Memory B cell (primary cell): Measurements from ENCODE around the gene SCFD2.

Experiments used
- ATAC-seq: fragments of 150-1000 bp; cut with Tn5 transposase; 2 replicates; pipeline ENCODE4 v1.10.0; 2021; ENCODE audit warnings: low read depth, mild to moderate bottlenecking, moderate library complexity
- DNase-seq, 2 donors: peaks; one replicate each; pipeline ENCODE4 v3.0.0; 2022; ENCODE audit warnings: low spot score in 2 of 2
- H3K27ac Mint-ChIP-seq: one replicate; pipeline ENCODE4 v1.8.0; 2022; ENCODE audit warnings: mild to moderate bottlenecking, moderate library complexity, mixed read lengths
- H3K27me3 Mint-ChIP-seq: one replicate; pipeline ENCODE4 v1.8.0; 2022; ENCODE audit warnings: mixed read lengths
- H3K36me3 Mint-ChIP-seq: one replicate; pipeline ENCODE4 v1.8.0; 2022; ENCODE audit warnings: mild to moderate bottlenecking, mixed read lengths
- H3K4me1 Mint-ChIP-seq: one replicate; pipeline ENCODE4 v1.8.0; 2022; ENCODE audit warnings: mixed read lengths
- H3K4me3 Mint-ChIP-seq: one replicate; pipeline ENCODE4 v1.8.0; 2022; ENCODE audit warnings: mild to moderate bottlenecking, moderate library complexity, mixed read lengths
- H3K9me3 Mint-ChIP-seq: one replicate; pipeline ENCODE4 v1.8.0; 2022; ENCODE audit warnings: mixed read lengths

SCFD2 gene

DNA sequence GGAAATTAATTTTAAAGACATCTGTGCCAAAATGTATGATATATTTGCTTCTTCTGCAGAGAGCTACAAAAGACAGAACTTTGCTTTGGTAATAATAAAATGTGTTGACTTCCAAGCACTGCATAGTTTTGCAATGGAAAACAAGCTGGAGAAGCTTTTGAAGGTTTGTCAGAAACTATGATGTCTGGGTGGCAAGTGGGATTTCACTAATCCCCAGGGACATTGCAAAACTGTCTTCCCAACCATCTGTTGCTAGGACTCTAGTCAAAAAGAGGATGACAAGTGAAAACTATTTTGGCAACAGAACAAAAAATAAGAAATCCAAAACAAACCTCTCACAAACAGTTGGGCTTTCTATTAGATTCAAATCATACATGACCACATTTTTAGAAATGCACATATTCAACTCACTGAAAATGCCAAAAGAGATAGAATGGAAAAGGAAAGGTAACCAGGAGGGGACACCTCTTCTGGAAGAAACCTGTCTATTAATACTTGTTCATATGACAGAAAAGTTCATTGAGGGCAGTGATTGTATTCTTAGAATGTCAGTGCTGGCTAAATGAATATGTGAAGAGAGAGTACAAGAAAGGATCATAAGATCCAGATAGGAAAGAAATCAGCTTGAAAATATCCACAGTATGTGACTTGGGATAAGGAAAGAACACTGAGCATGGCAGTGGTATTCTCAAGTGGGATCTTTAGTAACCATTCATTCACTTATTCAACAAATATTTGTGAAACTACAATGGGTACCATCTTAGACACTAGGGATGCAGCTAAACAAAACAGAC lies 275.7 kb downstream of the SCFD2 start:
- Mint-ChIP-seq H3K9me3 (peaks cover 15% of the 10 kb centered on the region), H3K27ac (no peak overlapping the region), H3K4me3 (no peak overlapping the region), H3K4me1 (peaks cover 2% of the 10 kb centered on the region), H3K27me3 (no peaks in the 10 kb centered on the region), H3K36me3 (peaks cover 36% of the 10 kb centered on the region)
- DNase-seq (no peak), ATAC-seq (no peak)

DNA sequence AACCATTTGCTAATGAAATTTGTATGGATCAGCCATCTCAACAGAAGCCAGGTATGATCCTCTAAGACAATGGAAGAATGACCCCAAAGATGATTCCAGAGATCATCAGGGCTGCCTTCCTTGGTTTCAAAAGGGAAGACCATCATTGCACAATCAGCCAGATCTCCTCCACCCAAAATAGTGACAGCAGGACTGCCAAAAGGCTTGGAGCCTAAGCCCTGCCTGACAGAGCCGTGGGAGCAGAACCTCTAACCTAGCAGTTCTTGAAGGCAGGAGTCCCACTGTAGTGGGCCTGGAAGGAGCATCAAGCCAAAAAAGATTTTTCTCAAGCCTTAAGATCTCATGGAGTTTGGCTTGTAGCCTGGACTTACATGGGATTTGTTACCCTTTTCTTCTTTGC lies 277.7 kb downstream of the SCFD2 start:
- H3K4me1 Mint-ChIP-seq: peaks cover 2% of the 10 kb centered on the region
- H3K27ac Mint-ChIP-seq: no peak overlapping the region
- ATAC-seq (no peak), DNase-seq (no peak)
- H3K36me3 Mint-ChIP-seq: peaks cover 33% of the 10 kb centered on the region
- no peaks in the 10 kb centered on the region for H3K27me3 Mint-ChIP-seq
- peaks cover 16% of the 10 kb centered on the region for H3K9me3 Mint-ChIP-seq
- H3K4me3 Mint-ChIP-seq: no peak overlapping the region

DNA sequence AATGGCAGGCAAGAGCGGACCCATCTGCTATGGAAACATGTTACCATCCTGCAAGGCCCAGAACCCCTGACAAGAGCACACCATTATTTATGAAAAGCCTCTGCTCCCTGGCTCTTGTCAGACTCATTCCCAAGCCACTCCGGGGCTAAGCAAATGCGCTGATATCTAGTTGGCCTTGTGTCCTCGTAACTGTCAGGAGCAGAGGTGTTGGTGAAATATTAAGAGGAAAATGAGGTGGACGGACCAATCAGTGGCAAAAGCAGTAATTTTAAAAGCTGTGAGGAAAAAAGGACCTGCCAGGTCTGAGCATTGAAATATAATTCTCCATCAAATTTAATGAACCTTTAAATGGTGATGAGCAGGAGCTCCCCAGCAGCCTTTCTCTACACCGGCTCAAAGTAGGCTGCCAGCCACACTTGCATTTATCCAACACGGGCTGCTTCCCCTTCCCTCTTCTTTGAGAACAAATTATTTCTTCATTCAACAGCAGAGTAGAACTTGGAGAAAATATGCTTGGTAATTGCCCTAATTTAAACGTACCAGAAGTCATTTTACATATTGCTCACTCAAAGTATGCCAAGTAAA lies 289.4 kb downstream of the SCFD2 start:
- Mint-ChIP-seq H3K36me3 (peaks cover 13% of the 10 kb centered on the region), H3K9me3 (peaks cover 2% of the 10 kb centered on the region), H3K4me3 (no peak overlapping the region), H3K27me3 (no peaks in the 10 kb centered on the region), H3K27ac (no peak overlapping the region), H3K4me1 (no peaks in the 10 kb centered on the region)
- no peak for DNase-seq
- no peak for ATAC-seq

DNA sequence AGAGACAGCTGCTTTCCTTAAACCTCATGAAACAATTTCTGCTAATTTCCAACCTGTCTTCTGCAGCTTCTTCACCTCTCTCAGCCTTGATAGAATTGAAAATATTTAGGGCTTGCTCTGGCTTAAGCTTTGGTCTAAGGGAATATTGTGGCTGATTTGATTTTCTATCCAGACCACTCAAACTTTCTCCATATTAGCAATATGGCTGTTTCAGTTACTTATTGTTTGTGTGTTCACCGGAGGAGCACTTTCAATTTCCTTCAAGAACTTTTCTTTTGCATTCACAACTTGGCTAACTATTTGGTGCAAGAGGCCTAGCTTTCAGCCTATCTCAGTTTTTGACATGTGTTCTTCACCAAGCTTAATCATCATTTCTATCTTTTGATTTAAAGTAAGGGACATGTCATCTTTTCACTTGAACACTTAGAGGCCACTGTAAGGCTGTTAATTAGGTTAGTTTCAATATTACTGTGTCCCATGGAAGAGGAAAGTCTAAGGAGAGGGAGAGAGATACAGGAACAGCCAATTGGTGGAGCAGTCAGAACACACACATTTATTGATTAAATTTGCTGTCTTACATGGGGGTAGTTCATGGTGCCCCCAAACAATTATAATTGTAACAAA lies 290.6 kb downstream of the SCFD2 start:
- peaks cover 3% of the 10 kb centered on the region for H3K9me3 Mint-ChIP-seq
- H3K27me3 Mint-ChIP-seq: no peaks in the 10 kb centered on the region
- H3K4me1 Mint-ChIP-seq: no peaks in the 10 kb centered on the region
- peaks cover 17% of the 10 kb centered on the region for H3K36me3 Mint-ChIP-seq
- ATAC-seq (no peak), DNase-seq (no peak)
- H3K4me3 Mint-ChIP-seq: no peak overlapping the region
- no peak overlapping the region for H3K27ac Mint-ChIP-seq

DNA sequence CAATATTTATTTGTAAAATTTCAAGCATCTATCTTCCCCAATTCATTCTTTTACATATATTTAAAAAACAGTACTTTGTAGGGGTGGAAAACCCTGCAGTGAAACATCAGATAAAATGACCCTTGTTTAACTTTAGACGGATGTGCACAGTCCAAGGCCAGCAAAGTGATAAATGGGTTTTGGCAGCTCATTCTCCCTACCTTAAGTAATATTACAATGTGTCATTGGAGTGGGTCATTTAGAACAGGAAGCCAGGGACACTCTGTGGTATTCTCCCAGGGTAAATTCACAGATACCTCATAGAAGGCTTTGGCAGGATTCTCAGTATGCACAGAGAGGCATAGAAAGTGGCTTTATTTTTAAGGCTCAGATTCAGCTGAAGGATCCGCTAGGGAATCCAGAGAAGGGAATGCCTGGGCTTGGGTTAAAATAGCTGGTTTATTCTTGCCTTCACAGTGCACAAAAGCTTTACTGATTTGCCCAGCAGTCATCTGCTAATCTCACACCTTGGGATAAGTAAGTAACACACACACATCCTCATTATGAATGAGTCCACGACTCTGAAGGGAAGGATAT lies 297.0 kb downstream of the SCFD2 start:
- no peaks in the 10 kb centered on the region for H3K27me3 Mint-ChIP-seq
- DNase-seq (no peak), ATAC-seq (no peak)
- H3K4me1 Mint-ChIP-seq: no peaks in the 10 kb centered on the region
- no peak overlapping the region for H3K27ac Mint-ChIP-seq
- peaks cover 11% of the 10 kb centered on the region for H3K9me3 Mint-ChIP-seq
- no peak overlapping the region for H3K4me3 Mint-ChIP-seq
- H3K36me3 Mint-ChIP-seq: peaks cover 23% of the 10 kb centered on the region

DNA sequence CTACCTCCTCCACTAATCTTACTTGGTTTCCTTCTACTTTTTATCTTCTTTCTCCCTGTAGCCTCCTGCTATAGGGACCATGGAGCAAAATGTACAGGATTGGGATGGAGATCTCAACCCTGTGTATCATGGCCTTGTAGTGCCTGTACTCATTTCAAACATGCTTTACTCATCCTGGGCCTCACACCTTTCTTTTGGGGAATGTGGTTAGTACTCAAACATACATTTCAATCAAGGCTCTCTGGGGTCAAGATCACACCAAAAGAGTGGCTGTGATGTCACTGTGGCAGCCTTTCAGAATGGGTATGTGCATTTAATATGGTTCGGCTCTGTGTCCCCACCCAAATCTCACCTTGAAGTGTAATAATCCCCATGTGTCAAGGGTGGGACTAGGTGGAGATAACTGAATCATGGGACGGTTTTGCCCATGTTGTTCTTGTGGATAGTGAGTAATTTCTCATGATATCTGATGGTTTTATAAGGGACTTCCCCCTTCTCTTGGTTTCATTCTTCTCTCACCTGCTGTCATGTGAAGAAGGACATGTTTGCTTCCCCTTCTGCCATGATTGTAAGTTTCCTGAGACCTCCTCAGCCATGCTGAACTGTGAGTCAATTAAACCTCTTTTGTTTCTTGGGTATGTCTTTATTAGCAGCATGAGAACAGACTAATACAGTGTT lies 298.6 kb downstream of the SCFD2 start:
- H3K9me3 Mint-ChIP-seq: peaks cover 10% of the 10 kb centered on the region
- peaks cover 19% of the 10 kb centered on the region for H3K36me3 Mint-ChIP-seq
- H3K27me3 Mint-ChIP-seq: no peaks in the 10 kb centered on the region
- DNase-seq (no peak), ATAC-seq (no peak)
- no peak overlapping the region for H3K4me3 Mint-ChIP-seq
- no peak overlapping the region for H3K27ac Mint-ChIP-seq
- no peaks in the 10 kb centered on the region for H3K4me1 Mint-ChIP-seq

DNA sequence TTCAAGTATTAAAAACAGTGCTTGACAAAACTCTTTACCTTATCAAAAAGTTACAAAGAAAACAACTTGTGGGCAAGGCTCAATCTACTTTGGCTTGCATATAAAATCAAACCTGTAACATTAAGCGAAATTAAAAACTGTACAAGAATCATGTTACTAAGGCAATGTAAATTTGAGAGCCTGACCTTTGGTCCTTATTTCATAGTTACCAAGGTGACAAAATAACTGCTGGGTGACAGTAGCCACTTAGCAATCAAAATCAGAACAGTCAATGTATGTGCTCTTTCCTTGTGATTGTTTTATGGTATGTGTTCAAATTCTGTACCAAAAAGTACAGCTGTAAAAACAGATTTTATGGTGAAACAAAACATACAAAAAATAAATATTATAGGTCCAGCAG lies 299.7 kb downstream of the SCFD2 start:
- no peak overlapping the region for H3K4me3 Mint-ChIP-seq
- H3K4me1 Mint-ChIP-seq: no peaks in the 10 kb centered on the region
- ATAC-seq (no peak), DNase-seq (no peak)
- H3K9me3 Mint-ChIP-seq: peaks cover 10% of the 10 kb centered on the region
- peaks cover 16% of the 10 kb centered on the region for H3K36me3 Mint-ChIP-seq
- H3K27me3 Mint-ChIP-seq: no peaks in the 10 kb centered on the region
- no peak overlapping the region for H3K27ac Mint-ChIP-seq

DNA sequence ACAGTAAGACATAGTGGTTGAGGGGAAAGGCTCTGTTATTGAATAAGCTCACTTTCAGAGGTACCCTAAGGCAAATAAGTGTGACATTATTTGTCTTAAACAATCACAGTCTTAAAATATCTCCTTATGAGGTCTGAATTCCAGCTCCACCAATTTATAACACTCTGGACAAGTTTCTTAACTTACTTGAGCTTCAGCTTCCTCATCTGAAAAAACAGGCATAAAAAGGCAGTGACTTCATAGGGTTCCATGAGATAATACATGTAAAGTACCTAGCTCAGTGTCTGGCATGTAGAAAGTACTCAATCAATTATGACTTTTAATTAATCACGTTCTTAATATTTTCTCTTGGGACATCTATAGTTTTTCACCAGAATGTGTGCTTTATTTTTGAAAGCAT lies 301.3 kb downstream of the SCFD2 start:
- Mint-ChIP-seq H3K36me3 (peaks cover 13% of the 10 kb centered on the region), H3K27ac (no peak overlapping the region), H3K27me3 (no peaks in the 10 kb centered on the region), H3K9me3 (peaks cover 8% of the 10 kb centered on the region), H3K4me1 (no peaks in the 10 kb centered on the region), H3K4me3 (no peak overlapping the region)
- DNase-seq (no peak), ATAC-seq (no peak)

DNA sequence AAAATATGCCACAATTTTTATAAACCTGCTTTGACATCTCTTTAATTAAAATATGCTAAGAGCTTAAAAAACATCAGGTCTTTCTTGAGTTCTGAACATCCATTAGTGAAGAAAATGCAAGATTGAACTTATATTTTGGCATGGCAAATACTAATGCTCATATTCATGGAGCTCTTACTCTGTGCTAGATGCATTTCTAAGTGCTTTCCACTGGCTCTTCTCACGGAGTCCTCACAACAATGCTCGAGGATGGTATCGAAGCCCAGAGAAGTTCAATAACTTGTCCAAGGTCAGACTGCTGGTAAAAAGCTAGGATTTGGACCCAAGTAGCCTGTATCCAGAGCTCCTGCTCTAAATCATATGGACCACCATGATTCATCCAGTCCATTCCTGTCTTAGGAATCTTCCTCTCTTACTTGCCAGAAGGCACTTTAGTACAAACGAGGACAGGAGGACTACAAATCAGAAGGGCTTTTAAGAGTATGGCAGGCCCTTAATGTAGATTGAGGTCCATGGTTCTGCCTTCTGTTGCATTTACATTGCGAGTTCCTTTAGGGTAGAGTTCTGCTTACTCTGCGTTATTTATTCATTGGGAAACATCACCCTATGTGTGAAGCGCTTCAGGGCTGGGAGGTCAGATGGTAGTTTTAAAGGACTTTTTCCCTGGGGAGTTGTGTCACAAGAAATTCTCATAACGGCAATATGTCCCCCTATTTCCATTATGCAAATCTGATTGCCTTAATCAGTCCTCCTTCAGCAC lies 304.6 kb downstream of the SCFD2 start:
- Mint-ChIP-seq H3K27ac (no peak overlapping the region), H3K4me3 (no peak overlapping the region), H3K4me1 (no peaks in the 10 kb centered on the region), H3K27me3 (no peaks in the 10 kb centered on the region), H3K36me3 (peaks cover 6% of the 10 kb centered on the region), H3K9me3 (no peaks in the 10 kb centered on the region)
- ATAC-seq (no peak), DNase-seq (no peak)

DNA sequence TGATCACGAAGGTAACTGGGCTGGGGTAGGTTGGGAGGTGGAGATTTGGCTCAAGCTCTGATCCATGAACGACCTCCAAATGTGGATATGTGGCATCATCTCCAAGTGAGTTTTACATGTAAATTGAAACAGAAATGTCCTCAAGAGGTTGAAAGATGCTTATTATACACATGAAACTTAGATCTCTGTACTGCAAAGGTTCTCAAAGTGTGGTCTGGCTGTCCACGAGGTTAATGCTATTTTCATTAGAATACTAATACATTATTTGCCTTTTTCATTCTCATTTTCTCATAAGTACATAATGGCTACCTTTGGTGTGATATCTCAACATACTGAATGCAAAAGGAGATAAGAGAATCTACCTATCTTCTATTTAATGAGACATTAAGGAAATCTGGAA lies 305.6 kb downstream of the SCFD2 start:
- no peak overlapping the region for H3K4me3 Mint-ChIP-seq
- H3K27ac Mint-ChIP-seq: no peak overlapping the region
- ATAC-seq: no peak
- no peaks in the 10 kb centered on the region for H3K4me1 Mint-ChIP-seq
- DNase-seq: no peak
- peaks cover 6% of the 10 kb centered on the region for H3K36me3 Mint-ChIP-seq
- no peaks in the 10 kb centered on the region for H3K27me3 Mint-ChIP-seq
- no peaks in the 10 kb centered on the region for H3K9me3 Mint-ChIP-seq

DNA sequence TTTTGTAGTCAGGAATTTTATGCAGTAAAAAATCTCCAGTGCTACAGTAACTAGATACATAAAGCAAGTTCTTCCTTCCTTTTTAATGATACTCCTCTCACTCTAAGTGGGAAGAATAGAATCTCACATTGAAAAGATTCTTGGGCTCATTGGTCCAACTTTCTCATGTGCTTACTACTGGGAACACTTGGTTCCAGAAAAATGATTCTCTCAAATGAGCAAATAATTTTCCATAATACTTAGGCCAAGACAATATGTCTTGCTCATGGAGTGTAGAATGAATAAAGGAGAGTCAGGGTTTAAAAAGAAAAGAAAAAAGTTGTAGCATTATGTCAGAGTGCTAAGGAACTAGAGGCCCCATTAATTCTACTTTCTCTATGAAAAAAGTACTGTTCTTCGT lies 306.0 kb downstream of the SCFD2 start:
- Mint-ChIP-seq H3K27ac (no peak overlapping the region), H3K9me3 (no peaks in the 10 kb centered on the region), H3K36me3 (peaks cover 6% of the 10 kb centered on the region), H3K4me3 (no peak overlapping the region), H3K27me3 (no peaks in the 10 kb centered on the region), H3K4me1 (no peaks in the 10 kb centered on the region)
- DNase-seq: no peak
- ATAC-seq: no peak

DNA sequence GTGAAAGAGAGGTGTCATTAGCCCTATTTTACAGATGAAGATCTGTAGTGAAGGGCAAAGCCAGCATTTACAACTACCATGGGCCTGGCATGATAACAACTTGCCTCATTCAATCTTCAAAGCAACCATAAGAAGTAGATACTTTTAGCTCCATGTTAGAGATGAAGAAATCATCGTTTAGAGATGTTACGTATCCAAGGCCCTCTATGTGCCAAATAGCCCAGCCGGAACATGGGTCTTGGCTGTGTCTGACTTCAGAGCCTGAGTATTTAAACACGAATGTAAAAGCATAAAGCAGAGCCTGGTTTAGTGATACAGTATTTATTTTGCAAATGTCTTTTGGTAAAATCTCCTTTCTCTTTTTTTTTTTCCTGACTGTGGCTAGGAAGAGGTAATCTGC lies 306.6 kb downstream of the SCFD2 start:
- no peaks in the 10 kb centered on the region for H3K27me3 Mint-ChIP-seq
- H3K9me3 Mint-ChIP-seq: no peaks in the 10 kb centered on the region
- peaks cover 6% of the 10 kb centered on the region for H3K36me3 Mint-ChIP-seq
- DNase-seq (no peak), ATAC-seq (no peak)
- H3K4me1 Mint-ChIP-seq: no peaks in the 10 kb centered on the region
- no peak overlapping the region for H3K27ac Mint-ChIP-seq
- no peak overlapping the region for H3K4me3 Mint-ChIP-seq

DNA sequence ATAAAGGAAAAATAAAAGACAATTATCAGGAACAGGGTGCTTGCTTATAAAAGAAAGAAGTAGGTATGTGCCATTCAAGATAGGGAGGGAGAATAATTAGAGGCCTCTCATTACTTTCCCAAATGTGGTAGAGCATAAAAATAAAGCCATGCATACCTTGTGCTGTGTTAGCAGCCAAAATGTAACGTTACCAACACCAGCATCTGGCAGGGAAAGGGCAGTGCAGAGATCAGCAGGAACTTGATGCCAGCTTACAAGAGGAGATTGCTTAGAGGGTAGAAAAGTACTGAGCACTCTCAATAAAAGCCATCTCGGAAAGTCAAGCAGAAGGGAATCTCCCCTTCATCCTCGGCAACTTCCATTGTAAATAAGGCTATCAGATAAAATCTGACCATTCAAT lies 308.2 kb downstream of the SCFD2 start:
- H3K27ac Mint-ChIP-seq: no peak overlapping the region
- peaks cover 10% of the 10 kb centered on the region for H3K36me3 Mint-ChIP-seq
- H3K27me3 Mint-ChIP-seq: no peaks in the 10 kb centered on the region
- ATAC-seq (no peak), DNase-seq (no peak)
- no peaks in the 10 kb centered on the region for H3K9me3 Mint-ChIP-seq
- no peaks in the 10 kb centered on the region for H3K4me1 Mint-ChIP-seq
- no peak overlapping the region for H3K4me3 Mint-ChIP-seq
